RWPE1 (cell line): Measurements from ENCODE around the gene ZNF474.

Experiments
- CTCF ChIA-PET: fragments of 350-600 bp; sonication (Branson Sonifier 250); formaldehyde crosslinking; extraction: SDS; loops from one replicate; lab custom pipeline; 2021; lab: Yijun Ruan, JAX
- POLR2A ChIA-PET: fragments of 400-600 bp; formaldehyde crosslinking; extraction: SDS; loops from one replicate; lab custom pipeline; 2020; ENCODE audit warnings: antibody characterized with exemption; ENCODE audit not compliant: low non-redundant PET; lab: Yijun Ruan, JAX
- DNase-seq: peaks from one replicate; pipeline ENCODE4 v3.0.0; 2012; ENCODE audit warnings: low spot score
- H3K27ac ChIP-seq: fragments of 450-650 bp; 2 replicates; pipeline ENCODE4 v1.5.1; 2017
- TF ChIP-seq, protein P1 (sequence below): fragments of 450-650 bp; conservative IDR thresholded peaks from 2 replicates; pipeline ENCODE4 v1.5.1; 2017; ENCODE audit warnings: low read depth, mild to moderate bottlenecking

ZNF474 gene

GRCh38 chr5:122200865-122201264, 71.5 kb downstream of the ZNF474 start:
- TF ChIP-seq, protein P1, sequence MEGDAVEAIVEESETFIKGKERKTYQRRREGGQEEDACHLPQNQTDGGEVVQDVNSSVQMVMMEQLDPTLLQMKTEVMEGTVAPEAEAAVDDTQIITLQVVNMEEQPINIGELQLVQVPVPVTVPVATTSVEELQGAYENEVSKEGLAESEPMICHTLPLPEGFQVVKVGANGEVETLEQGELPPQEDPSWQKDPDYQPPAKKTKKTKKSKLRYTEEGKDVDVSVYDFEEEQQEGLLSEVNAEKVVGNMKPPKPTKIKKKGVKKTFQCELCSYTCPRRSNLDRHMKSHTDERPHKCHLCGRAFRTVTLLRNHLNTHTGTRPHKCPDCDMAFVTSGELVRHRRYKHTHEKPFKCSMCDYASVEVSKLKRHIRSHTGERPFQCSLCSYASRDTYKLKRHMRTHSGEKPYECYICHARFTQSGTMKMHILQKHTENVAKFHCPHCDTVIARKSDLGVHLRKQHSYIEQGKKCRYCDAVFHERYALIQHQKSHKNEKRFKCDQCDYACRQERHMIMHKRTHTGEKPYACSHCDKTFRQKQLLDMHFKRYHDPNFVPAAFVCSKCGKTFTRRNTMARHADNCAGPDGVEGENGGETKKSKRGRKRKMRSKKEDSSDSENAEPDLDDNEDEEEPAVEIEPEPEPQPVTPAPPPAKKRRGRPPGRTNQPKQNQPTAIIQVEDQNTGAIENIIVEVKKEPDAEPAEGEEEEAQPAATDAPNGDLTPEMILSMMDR: no peak
- H3K27ac ChIP-seq: no peak overlapping the region
- DNase-seq: no peak
- CTCF ChIA-PET: interaction anchor here (0.7 kb wide), 2 partner anchors 36 to 1147 kb away, joined by 3 read pairs; no protein-coding TSS in a partner anchor
- POLR2A ChIA-PET: interaction anchor here (0.7 kb wide), 1 partner anchor 21 kb away, joined by 3 read pairs; no protein-coding TSS in a partner anchor

GRCh38 chr5:122201365-122201764, 72.0 kb downstream of the ZNF474 start:
- no peak for DNase-seq
- POLR2A ChIA-PET: interaction anchor here (0.7 kb wide), 1 partner anchor 21 kb away, joined by 3 read pairs; no protein-coding TSS in a partner anchor
- H3K27ac ChIP-seq: no peak overlapping the region
- CTCF ChIA-PET: interaction anchor here (0.7 kb wide), 2 partner anchors 35 to 1147 kb away, joined by 3 read pairs; no protein-coding TSS in a partner anchor
- TF ChIP-seq, protein P1: no peak

- TF ChIP-seq, protein P1: no peak
- no peak for DNase-seq
- POLR2A ChIA-PET: no interaction called here
- H3K27ac ChIP-seq: no peak overlapping the region
- CTCF ChIA-PET: no interaction called here
These were observed 73.6 kb downstream of the ZNF474 start for GRCh38 chr5:122202952-122203351.
